Muscle of back (tissue), 11 donors: ENCODE data around the gene NKX3-2. TPM values are rescaled to one million over a fixed set of nuclear protein-coding genes. Genes with fewer than 3 reads are reported as not detected.

Experiments
- DNase-seq, 3 donors: peaks; one replicate each; pipeline versions ENCODE4 v3.0.0 to v3.0.0-alpha.2; 2013
- polyA plus RNA-seq, 10 donors: library from polyadenylated mRNA; unstranded; fragments of 120-200 nt; gene quantifications; one replicate each; pipeline ENCODE4 v1.2.1, GENCODE V29; 2013; ENCODE audit not compliant: insufficient read length in 10 of 10

NKX3-2 gene
- polyA plus RNA-seq, 10 donors, result 0.07 to 0.24 (median 0.15) TPM; not detected in 2

- peak in 1 of 3 donors; percentile 54 for DNase-seq
Measured at GRCh38 chr4:13546142-13546940, 2.0 kb upstream of the NKX3-2 start.

DNA sequence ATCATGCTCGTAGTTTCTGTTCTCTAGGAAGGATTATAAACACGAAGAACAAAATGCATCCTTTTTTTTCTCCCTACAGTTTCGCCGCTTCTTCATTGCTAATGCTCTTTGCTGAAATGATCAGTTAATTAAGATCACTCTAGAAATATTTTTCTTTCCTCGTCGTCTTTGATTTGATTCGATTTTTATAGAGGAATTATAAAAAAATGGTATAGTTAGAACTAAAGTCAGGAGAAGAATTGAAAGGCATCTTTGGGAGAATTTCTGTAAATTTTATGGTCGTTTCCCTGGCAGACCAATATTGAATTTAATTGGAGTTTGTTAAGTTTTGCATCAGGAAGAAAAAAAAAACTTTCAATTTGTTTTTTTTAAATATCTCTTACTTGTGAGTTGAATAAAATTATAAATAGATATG is 1.1 kb upstream of the NKX3-2 start:
- DNase-seq, result no peak

GRCh38 chr4:13544606-13545393 is 492 bp upstream of the NKX3-2 start:
- DNase-seq, result peak; percentile 63 to 91 (median 82)

- no peak for DNase-seq
Measured at GRCh38 chr4:13543032-13543838, 1.1 kb downstream of the NKX3-2 start.

GRCh38 chr4:13542577-13543031 is 1.7 kb downstream of the NKX3-2 start:
- DNase-seq, result no peak

DNA sequence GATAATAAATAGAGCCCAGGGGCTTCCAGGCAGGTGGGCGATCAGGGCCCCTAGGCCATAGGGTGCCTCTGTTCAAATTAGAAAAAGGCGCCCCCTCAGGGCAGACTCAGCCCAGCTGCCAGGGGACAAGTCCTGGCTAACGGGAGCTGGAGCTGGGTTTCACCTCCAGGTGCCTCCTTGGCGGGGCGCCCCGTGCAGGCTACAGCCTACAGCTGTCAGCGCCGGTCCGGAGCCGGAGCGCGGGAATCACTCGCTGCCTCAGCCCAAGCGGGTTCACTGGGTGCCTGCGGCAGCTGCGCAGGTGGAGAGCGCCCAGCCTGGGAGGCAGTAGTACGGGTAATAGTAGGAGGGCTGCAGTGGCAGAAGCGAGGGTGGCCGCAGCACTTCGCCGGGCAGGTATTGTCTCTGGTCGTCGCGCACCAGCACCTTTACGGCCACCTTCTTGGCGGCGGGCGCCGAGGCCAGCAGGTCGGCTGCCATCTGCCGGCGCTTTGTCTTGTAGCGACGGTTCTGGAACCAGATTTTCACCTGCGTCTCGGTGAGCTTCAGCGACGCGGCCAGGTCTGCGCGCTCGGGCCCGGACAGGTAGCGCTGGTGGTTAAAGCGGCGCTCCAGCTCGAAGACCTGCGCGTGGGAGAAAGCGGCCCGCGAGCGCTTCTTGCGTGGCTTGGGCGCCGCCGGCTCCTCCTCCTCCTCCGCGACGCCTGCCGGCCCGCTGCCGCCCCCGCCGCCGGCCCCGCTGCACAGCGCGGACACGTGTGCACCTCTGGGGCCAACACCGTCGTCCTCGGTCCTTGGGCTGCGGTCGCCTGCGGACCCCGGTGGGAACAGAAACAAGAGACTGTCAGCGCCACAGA is 2.4 kb downstream of the NKX3-2 start:
- DNase-seq, result no peak

- no peak for DNase-seq
Measured at GRCh38 chr4:13541176-13541604, 3.1 kb downstream of the NKX3-2 start.

DNA sequence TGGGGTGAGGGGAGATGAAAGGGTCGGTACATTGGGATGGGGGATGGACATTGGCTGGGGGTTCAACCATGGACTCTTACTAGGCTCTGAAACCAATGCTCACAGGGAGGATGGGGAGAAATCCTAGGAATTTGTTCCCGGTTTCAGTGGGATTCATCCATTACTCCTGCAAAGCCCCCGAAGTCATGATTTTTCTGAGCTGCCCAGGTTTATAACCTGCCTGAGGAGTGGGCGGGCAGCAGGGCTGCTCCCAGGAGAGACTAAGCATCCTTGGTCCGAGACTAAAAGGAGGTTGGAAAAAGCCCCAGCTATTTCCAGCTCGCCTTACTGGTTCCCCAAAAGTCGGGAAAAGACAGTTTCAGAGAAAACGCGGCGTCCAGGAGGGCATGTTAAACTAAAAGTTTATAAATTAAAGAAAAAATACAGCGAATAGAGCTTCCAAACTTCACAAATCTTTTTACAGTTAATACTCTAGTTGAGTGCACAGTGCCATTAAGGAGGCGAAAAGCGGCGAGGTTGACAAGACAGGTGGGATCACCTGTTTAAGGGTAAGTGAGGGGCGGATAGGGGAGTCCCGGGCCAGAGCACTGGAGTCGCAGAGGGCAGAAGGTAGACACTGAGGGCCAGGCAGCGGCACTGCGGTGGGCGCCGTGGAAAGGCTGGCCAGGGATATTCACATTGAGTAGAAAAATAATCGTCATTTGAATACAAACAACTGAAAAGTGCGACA is 3.7 kb downstream of the NKX3-2 start:
- DNase-seq, result no peak

DNA sequence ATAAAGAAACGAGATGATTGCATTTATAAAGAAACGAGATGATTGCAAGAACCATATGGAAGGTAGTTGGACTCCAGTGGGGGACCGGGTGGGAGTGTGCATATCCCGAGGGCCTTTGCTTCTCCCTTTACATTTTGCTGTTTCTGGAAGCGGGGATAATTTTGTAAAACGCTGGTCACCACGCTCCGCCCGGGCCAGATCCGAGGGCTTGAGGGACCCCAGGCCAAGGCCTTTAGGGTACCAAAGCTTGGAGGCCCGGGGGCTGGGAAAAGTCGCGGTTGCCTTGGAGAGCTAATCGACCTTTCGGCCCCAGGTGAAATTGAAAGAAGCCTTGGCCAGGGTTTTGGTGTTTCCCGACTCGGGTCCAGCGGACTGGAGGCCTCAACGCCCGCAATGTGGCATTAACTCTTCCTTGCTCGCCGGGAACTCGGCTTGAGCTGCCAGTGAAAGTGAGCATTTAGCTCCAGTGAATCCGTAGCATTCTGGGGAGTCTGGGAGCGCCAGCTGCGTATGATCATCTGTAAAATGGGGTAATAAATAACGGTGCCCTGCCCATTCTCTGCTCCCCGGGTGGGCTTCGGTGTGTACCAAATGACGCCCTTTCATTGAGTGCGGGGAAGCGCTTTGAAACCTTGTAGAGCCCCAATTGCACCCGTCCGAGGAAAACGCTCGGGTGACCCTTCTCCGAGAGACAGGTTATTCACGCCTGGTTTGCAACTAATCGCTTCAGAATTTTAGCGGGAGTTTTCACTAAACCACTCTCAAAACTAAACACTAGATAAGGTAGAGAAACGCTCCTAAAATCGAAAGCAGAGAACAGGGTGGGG is 4.5 kb downstream of the NKX3-2 start:
- no peak for DNase-seq

DNA sequence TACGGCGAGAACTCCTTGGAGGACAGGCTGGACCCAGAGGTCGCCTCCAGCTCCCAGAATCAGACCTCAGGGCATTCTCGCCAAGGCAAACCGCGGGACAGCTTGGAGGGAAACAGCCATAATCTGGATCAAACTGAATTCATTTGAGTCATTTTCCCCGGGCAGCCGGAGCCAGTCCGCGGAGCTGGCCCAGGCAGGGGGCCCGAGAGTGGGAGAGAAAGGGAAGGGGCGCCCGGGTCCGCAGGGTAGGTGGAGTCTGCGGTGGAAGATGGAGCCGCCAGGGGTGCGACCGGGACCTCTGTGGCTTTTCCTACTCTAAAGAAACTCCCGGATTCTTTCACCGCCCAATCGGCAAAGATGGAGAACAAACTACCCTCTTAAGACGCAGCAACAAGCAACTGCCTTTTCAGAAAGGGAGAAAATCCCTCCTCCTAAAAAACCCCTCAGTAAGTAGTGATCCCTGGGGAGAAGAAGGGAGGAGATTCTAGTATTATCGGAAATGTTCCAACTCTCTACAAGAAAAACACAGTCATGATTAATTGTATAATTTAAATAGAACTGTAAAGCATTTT is 5.2 kb downstream of the NKX3-2 start:
- DNase-seq, result no peak

- no peak for DNase-seq
Measured at GRCh38 chr4:13538427-13538973, 5.8 kb downstream of the NKX3-2 start.

DNA sequence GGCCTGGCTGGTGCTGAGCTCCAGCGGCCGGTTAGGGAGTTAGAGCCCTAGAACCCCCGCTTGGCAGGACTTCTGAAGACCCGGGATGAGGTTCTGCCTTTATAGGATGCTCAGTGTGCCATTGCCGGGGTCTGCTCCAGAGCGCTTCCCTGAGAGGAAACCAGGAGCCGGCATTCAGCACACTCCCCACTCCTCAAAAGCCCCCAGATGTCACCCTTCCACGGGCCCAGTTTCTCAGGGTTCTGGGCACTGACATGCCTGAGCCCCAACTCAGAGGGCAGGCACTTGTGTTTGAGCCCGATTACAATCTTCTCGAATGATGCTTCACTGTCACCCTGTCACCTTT is 6.5 kb downstream of the NKX3-2 start:
- no peak for DNase-seq

GRCh38 chr4:13537011-13537831 is 7.1 kb downstream of the NKX3-2 start:
- no peak for DNase-seq

- DNase-seq, result no peak
Measured at GRCh38 chr4:13536607-13537006, 7.7 kb downstream of the NKX3-2 start.

- DNase-seq, result no peak
Measured at GRCh38 chr4:13535708-13536361, 8.5 kb downstream of the NKX3-2 start.

DNA sequence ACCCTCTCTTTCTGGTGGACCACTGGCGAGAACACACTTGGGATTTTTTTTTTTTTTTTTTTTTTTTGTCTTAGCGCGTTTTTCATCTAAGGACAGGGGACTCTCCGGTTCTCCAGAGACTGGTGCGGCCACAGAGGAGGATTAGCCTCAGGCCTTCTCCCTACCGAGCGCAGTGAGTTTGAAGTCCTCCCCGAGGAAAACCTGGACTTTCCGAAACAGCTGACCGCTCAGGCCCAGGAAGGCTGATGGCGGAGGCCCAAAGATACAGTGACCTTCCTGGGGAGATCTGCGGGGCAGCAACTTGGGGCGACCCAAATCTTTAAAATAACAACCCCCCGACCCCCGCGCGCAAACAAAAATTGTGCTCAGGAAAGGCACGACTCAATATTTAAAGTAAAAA is 9.2 kb downstream of the NKX3-2 start:
- DNase-seq, result no peak

DNA sequence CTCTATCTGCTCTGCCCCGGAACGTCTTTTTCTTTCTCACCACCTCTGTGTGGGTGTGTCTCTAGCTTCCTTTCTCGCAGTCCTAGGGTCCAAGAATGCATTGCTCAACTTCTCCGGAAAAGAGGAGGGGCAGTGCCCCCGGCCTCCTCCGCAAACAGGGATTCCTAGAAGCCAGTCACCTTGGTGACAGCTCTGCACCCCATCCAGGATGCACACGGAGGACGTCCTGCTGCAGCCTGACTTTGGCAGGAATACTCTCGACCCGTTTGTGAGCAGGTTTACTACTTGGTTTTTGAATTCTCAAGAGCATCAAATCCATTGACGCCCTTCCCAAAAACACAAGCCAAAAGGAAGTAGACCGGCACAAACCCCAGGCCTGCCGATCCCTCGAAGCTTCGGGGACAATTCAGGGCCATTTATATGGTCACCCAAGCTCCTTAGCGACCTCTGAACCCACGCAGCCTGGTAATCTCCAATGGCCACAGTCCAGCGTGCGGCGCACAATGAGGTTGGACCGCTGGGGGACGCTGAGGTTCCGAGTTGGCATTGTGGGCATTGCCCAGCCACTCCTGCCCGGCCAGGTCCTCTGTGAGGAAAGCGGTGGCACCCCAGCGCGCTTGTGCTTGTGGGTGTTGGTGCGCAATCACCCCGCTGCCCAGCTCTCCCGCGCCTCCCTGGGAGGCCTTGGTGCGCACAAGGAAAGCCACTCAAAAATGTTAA is 9.8 kb downstream of the NKX3-2 start:
- DNase-seq, result no peak
